ENCODE data around the gene EFNB3.

The EFNB3 gene

GRCh38 chr17:7717756-7718350, 12.9 kb downstream of the EFNB3 start:
- DNase-seq (ENCODE audit: low read depth), result no peak

DNA sequence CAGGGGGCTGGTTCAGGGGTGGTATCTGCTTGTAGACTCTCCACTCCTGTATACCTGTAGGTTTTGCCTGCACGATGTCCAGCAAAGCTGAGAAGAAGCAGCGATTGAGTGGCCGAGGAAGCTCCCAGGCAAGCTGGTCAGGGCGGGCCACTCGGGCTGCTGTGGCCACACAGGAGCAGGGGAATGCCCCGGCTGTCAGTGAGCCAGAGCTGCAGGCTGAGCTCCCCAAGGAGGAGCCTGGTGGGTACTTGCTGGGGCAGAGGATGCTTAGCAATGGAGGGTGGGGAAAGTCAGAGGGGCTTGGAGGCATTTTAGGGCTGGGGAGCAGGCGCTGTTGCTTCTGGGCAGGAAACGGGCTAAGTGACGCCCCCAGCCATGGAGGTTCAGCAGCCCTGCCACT, 14.7 kb downstream of the EFNB3 start:
- DNase-seq (ENCODE audit: low read depth), result no peak

GRCh38 chr17:7720125-7720524, 15.1 kb downstream of the EFNB3 start:
- DNase-seq (ENCODE audit: low read depth), result no peak

DNA sequence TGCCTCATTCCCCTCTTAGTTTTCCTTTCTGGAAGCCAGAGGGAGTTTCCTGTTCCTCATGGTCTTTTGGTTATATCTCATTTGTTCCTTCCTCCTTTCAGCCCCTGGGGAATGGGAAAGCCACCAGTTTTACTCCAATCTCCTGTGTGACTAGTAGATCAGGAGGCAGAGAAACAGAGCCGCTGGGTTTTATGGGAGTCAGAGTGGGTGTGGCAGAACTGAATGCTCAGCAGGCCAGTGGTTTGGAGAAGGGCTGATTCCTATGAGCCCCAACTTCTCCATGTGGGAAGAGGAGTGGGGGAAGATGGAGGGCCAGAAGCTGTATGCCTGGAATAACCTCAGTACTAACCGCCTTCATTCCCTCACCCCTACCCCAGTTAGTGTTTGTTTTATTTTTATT, 16.6 kb downstream of the EFNB3 start:
- DNase-seq (ENCODE audit: low read depth), result no peak

DNA sequence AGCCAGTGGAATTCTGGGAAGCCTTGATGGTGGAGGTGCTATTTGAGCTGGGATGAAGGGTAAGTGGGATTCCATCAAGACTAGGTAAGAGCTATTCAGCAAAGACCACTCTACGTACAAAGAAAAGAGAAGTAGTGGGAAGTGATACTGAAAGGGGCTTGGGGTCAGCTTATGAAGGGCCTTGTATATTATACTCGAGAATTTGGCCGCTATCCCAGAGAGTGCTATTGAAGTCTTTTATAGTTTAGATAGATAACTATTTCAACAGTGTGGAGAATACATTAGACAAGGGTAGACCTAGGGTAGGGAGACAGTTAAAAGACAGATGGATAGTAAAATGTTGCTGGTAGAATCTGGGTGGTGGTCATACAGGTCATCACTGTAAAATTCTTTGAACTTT, 22.9 kb downstream of the EFNB3 start:
- DNase-seq (ENCODE audit: low read depth), result no peak

DNA sequence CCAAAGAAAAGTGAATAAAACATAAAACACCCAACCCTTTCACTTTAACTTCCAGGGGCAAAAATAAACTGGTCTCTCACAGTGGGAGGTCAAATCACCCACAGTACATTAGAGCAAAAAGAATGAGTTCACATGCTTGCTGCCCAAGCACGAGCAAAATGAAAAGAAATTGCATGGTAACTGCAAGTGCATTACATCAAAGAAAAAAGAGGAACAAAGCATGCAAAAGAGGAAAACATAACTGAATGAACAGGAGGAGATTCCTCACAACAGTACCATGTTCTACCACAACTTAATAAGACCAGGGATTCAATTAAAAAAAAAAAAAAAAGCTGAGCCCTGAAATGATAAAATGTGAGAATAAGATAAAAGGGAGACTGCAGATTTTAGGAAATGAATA, 24.8 kb downstream of the EFNB3 start:
- no peak for DNase-seq (ENCODE audit: low read depth)

DNA sequence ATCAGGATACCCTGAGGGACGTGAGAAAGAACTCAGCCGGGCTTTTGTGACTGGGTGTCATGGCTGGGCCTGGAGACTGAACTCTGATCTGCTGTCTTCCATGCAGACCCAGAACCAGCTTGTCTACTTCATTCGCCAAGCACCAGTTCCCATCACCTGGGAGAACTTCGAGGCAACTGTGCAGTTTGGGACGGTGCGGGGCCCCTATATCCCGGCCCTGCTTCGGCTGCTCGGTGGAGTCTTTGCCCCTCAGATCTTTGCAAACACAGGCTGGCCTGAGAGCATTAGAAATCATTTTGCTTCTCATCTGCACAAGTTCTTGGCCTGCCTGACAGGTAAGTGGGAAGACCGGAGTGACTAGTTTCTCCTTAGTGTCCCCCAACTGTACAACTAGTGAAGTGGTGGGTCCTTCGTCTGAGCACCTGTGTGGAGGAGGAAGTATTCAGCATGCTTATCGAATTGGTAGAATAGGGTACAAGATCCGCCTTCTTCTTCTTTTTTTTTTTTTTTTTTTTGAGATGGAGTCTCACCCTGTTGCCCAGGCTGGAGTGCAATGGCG, 28.1 kb downstream of the EFNB3 start:
- no peak for DNase-seq (ENCODE audit: low read depth)

GRCh38 chr17:7737601-7738000, 32.6 kb downstream of the EFNB3 start:
- DNase-seq (ENCODE audit: low read depth), result no peak

DNA sequence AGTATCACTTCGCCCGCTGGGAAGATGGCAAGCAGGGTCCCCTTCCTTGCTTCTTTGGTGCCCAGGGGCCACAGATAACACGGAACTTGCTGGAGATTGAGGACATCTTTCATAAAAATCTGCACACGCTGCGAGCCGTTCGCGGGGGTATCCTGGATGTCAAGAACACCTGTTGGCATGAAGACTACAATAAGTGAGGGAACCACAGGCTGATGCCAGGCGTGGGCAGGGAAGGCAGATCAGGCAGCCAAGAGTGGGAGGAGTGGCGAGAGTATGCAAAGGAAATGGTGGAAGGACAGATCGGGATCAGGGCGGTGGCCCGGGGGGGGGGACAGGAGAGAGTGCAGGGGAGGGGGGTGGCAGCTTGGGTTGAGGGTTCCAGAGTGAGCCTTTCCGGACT, 34.7 kb downstream of the EFNB3 start:
- DNase-seq (ENCODE audit: low read depth), result no peak

- no peak for DNase-seq (ENCODE audit: low read depth)
Observed at GRCh38 chr17:7740481-7741001, 35.5 kb downstream of the EFNB3 start.

- DNase-seq (ENCODE audit: low read depth), result no peak
Observed at GRCh38 chr17:7742729-7743128, 37.7 kb downstream of the EFNB3 start.

DNA sequence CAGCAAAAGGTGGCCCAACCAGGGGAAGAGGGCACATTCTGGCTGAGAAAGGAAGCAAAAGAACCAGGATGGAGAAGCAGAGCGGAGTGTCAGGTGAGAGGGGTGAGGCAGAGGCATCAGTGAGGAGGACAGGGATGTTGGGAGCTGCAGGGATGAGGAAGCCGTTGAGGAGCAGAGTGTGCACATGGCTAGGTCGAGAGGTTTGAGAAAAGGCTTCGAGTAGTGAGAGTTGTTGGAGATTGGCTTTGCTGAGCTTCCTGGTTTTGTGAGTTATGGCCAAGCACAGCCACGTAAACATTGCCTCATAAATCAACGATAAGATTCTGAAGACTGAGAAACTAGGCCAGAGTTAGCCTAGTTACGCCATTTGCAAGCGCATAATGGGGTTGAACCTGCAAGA, 39.4 kb downstream of the EFNB3 start:
- no peak for DNase-seq (ENCODE audit: low read depth)

DNA sequence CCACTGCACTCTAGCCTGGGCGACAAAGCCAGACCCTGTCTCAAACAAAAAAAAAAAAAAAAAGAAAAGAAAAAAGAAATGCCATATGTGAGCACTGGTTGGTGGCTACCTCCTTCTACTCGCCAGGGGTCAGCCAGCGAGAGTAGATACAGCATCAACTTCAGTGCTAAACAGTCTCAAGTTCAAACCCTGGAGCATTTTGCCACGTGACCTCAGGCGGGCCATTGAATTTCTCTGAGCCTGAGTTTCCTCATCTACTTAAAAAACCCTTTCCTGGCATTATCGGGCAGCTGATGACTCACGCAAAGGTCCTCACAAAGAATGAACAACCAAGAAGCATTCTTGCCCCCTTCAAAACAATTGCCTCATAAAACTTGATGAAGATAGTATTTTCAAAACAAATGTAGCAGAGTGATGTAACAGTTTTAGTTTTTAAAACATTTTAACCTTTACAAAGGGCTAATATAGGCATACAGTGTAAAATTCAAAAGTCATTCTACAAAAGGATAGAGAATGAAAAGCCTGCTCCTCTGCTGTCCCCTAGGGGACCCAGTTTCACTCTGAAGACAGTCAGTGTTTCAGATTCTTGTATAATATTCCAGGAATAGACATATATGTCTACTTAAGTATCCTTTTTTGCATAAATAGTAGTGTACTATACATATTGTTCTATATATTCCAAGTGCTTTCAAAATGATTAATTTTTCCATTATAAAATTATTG, 40.9 kb downstream of the EFNB3 start:
- DNase-seq (ENCODE audit: low read depth), result no peak

DNA sequence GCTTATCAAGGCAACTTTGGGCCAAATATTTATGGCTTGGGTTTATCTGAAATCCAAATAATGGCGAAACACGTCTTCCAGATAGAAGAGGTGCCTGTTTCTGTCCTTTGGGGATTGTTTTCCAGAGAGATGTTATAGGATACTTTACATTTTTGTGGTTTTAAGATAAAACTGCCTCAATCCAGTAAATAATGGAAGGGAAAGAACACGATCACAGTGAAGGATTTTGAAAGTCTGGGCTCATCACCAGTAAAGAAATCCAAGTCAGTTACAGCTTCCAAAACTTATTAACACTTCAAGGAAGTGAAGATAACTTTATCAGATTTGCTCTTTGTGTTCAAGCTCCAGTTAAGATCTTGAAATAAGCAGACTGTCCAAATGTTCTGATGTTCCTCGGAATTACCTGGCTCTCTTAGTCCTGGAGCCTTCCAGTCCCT, 42.7 kb downstream of the EFNB3 start:
- no peak for DNase-seq (ENCODE audit: low read depth)

DNA sequence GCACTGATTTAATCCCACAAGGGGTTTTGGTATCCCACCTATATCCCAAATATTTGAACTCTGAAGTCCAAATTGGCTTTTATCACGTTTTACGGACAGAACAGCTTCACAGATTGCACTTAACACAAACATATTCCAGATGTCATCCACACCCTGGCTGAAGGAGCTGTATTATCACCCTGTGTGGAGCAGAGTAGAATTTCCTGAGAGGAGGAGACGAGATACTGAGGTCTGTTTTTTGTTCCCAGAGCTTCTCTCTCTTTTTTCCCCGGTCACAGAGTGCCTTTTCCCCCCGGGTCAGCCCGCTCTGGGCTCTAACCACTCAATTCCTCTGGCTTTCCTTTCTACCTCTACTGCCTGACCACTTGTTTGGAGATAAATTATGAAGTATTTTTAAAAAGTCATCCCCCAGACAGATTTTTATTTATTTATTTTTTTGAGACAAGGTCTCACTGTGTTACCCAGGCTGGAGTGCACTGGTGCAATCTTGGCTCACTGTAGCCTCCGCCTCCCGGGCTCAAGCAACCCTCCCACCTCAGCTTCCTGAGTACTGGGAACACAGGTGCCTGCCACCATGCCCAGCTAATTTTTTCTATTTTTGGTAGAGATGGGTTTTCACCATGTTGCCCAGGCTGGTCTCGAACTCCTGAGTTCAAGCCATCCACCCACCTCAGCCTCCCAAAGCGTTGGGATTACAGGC, 43.2 kb downstream of the EFNB3 start:
- no peak for DNase-seq (ENCODE audit: low read depth)

DNA sequence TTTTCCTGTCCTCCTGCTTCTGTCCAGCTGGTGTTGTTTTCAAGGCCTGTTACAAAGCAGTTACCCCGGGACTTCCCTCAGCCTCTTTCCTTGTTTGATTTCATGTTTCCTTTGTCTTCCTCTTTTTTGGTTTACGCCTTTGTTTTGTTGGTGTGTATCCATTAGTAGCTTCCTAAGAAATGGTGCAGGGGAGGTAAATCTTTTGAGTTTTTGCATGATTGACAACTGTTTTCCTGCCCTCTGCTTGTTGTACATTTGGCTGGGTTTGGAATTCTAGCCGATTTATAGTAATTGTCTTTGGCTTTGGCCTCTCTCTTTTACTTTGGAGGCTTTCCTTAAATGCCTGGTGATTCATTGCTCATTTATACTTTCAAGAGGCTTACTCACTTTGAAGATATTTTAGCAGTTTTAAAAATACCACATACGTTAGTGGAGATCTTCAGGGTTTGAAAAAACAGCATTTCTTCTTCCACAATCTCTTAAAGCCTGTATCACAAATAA, 45.4 kb downstream of the EFNB3 start:
- DNase-seq (ENCODE audit: low read depth), result no peak

- DNase-seq (ENCODE audit: low read depth), result no peak
Observed at GRCh38 chr17:7754656-7755055, 49.7 kb downstream of the EFNB3 start.

- no peak for DNase-seq (ENCODE audit: low read depth)
Observed at GRCh38 chr17:7755095-7755890, 50.3 kb downstream of the EFNB3 start.

- DNase-seq (ENCODE audit: low read depth), result no peak
Observed at GRCh38 chr17:7756968-7757367, 52.0 kb downstream of the EFNB3 start.
